ENCODE data around the gene COL4A2. TPM values are rescaled to one million over a fixed set of nuclear protein-coding genes. Genes with fewer than 3 reads are reported as not detected.

Gene COL4A2
- total RNA-seq, 6 donors from 2014 or later = 169 to 458 (median 258) TPM

DNA sequence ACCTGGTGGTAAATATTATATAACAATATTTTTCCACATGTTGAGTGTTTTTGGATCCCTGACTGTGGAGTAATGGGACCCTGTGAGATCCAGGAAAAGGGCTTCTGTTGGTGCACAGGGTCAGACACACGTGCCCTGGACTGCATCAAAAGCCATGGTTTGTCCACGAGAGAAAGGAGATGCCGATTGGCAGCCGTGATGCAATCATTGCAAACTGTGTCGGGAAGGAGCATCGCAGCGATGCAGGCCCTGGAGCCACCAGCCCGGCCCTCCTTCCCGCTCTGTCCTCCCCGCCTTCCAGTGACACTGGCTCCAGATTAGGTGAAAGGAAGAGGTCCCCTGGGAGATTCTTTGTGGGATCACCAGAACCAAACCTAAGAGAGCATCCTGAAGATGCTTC, 9.1 kb downstream of the COL4A2 start:
- Histone ChIP-seq H3K9me3 (no peaks in the 10 kb centered on the region), H3K27me3 (no peaks in the 10 kb centered on the region), H3K4me1 (peaks cover 31 to 55% (median 37%) of the 10 kb centered on the region in 4 donors), H3K27ac (peak overlapping the region in 1 of 4 donors; percentile 40), H3K4me3 (no peak overlapping the region), H3K36me3 (peaks cover 0 to 13% (median 0%) of the 10 kb centered on the region in 4 donors)
- ATAC-seq (ENCODE audit: low FRiP score in 2 of 2) (no peak), DNase-seq (no peak)
- 79 to 84% methylated on average over 10 of the region's 10 CpGs for WGBS, 2 donors
- no peak for TF ChIP-seq POLR2A (IDR thresholded peaks at IDR 0.05)

DNA sequence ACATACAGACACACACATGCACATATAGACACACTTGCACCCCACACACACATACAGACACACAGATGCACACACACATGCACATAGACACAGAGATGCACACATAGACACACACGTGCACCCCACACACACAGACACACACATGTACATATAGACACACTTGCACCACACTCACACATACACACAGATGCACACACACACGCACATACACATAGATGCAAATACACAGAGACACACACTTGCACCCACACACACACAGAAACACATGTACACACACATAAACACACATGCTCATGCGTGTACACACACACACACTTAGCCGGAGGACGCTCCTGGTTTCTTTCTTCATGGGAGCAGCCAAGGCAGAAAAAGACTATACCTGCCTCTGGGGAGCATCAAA, 10.0 kb downstream of the COL4A2 start:
- H3K4me1 ChIP-seq = peaks cover 22 to 48% (median 39%) of the 10 kb centered on the region in 4 donors
- peaks cover 0 to 13% (median 0%) of the 10 kb centered on the region in 4 donors for H3K36me3 ChIP-seq
- ATAC-seq (ENCODE audit: low FRiP score in 2 of 2) (no peak), DNase-seq (no peak)
- no peaks in the 10 kb centered on the region for H3K9me3 ChIP-seq
- no peak overlapping the region for H3K27ac ChIP-seq
- no peak overlapping the region for H3K4me3 ChIP-seq
- 63 to 64% methylated on average over 5 of the region's 5 CpGs for WGBS, 2 donors
- TF ChIP-seq POLR2AphosphoS5 (IDR thresholded peaks at IDR 0.05) = no peak
- TF ChIP-seq EP300 (IDR thresholded peaks at IDR 0.05) = no peak
- TF ChIP-seq, protein P1, sequence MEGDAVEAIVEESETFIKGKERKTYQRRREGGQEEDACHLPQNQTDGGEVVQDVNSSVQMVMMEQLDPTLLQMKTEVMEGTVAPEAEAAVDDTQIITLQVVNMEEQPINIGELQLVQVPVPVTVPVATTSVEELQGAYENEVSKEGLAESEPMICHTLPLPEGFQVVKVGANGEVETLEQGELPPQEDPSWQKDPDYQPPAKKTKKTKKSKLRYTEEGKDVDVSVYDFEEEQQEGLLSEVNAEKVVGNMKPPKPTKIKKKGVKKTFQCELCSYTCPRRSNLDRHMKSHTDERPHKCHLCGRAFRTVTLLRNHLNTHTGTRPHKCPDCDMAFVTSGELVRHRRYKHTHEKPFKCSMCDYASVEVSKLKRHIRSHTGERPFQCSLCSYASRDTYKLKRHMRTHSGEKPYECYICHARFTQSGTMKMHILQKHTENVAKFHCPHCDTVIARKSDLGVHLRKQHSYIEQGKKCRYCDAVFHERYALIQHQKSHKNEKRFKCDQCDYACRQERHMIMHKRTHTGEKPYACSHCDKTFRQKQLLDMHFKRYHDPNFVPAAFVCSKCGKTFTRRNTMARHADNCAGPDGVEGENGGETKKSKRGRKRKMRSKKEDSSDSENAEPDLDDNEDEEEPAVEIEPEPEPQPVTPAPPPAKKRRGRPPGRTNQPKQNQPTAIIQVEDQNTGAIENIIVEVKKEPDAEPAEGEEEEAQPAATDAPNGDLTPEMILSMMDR (IDR thresholded peaks at IDR 0.05) = no peak
- TF ChIP-seq POLR2A (IDR thresholded peaks at IDR 0.05) = no peak
- H3K27me3 ChIP-seq = no peaks in the 10 kb centered on the region

DNA sequence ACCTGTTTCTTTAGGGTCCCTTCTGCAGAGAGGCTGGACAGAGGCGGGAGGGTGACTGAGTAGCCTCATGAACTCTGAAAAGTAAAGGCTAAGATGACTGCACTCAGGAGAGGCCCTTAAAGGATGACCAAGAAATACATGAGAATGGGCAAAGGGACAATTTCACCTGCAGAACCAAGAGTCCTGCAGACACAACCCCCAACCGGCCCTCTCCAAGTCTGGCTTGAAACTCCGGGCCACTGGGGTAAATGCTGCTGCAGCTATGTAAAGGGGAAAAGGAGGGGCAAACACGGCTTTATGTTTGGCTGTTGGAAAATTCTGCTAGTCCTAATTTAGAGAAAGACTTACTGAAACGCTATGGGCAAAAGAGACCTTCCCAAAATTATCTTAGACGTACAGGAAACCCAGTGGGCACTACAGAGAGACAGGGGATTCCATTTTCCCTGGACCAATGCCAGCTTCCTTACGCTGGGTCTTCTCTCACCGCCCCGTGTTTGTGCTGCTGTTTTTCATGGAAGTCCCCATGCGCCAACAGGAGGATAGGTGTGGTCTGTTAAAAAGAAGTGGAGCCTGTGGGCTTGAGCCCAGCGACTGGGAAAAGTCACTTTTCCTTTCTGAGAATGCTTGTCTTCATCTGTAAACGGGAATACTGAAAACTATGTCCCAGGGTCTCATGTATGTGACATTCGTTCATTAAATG, 10.6 kb downstream of the COL4A2 start:
- DNase-seq (no peak), ATAC-seq (ENCODE audit: low FRiP score in 2 of 2) (no peak)
- Histone ChIP-seq H3K27me3 (no peaks in the 10 kb centered on the region), H3K36me3 (peaks cover 0 to 13% (median 0%) of the 10 kb centered on the region in 4 donors), H3K9me3 (no peaks in the 10 kb centered on the region), H3K27ac (peak overlapping the region in 2 of 4 donors; percentile 4 to 5), H3K4me1 (peaks cover 16 to 53% (median 41%) of the 10 kb centered on the region in 4 donors), H3K4me3 (no peak overlapping the region)
- WGBS, 2 donors = 77 to 84% methylated on average over 13 of the region's 13 CpGs
- TF ChIP-seq POLR2AphosphoS5 (IDR thresholded peaks at IDR 0.05) (no peak), POLR2A (IDR thresholded peaks at IDR 0.05) (no peak), EP300 (IDR thresholded peaks at IDR 0.05) (no peak)
- TF ChIP-seq, protein P1 (IDR thresholded peaks at IDR 0.05) = no peak

DNA sequence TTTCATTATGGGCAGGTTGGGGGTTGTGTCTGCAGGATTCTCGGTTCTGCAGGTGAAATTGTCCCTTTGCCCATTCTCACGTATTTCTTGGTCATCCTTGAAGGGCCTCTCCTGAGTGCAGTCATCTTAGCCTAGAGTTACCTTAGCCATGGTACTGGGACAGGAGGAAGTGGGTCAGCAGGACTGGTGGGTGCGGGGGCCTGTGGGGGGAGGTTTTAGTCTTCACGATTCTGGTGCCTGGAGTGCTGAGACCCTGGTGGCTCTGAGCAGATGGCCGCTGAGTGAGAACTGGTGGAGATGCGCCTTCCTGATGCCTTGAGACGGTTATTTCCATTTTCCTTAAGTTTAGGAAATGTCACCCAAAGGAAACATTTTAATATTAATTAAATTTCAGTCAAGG, 11.8 kb downstream of the COL4A2 start:
- H3K27ac ChIP-seq = peak overlapping the region; percentile 40 to 82 (median 78)

DNA sequence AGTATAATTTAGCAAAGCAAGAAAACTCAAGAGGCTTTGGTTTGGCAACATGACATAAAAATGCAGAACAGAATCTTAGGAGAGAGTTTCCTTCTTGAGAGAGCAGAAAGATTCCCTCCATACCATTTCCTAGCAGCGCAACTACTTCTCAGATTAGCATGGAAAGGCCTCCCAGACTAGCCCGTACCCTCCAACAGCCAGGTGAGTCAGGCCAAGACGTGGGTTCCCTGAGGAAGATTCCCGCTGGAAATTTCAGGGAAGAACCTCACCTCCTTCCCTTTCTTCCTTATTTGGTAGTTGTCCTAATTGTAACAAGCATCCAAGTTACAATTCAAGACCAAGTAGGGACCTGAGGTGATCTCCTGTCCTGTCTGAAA, 12.3 kb downstream of the COL4A2 start:
- 56 to 61% methylated on average over 4 of the region's 4 CpGs for WGBS, 2 donors
- Histone ChIP-seq H3K27me3 (no peaks in the 10 kb centered on the region), H3K27ac (peak overlapping the region; percentile 78 to 82 (median 78)), H3K36me3 (peaks cover 0 to 13% (median 0%) of the 10 kb centered on the region in 4 donors), H3K9me3 (no peaks in the 10 kb centered on the region), H3K4me1 (peaks cover 13 to 70% (median 45%) of the 10 kb centered on the region in 4 donors), H3K4me3 (no peak overlapping the region)
- ATAC-seq (ENCODE audit: low FRiP score in 2 of 2) (no peak), DNase-seq (no peak)
- no peak for TF ChIP-seq POLR2AphosphoS5 (IDR thresholded peaks at IDR 0.05)
- TF ChIP-seq, protein P1 (IDR thresholded peaks at IDR 0.05) = no peak
- TF ChIP-seq EP300 (IDR thresholded peaks at IDR 0.05) = no peak
- TF ChIP-seq POLR2A (IDR thresholded peaks at IDR 0.05) = no peak

More for the DNA sequence above, 11.8 kb downstream of the COL4A2 start:
- Histone ChIP-seq H3K9me3 (no peaks in the 10 kb centered on the region), H3K36me3 (peaks cover 0 to 13% (median 0%) of the 10 kb centered on the region in 4 donors), H3K4me1 (peaks cover 13 to 65% (median 44%) of the 10 kb centered on the region in 4 donors), H3K4me3 (no peak overlapping the region), H3K27me3 (no peaks in the 10 kb centered on the region)
- ATAC-seq (ENCODE audit: low FRiP score in 2 of 2) = no peak
- DNase-seq = no peak
- WGBS, 2 donors = 71 to 73% methylated on average over 7 of the region's 7 CpGs
- TF ChIP-seq, protein P1 (IDR thresholded peaks at IDR 0.05) = no peak
- TF ChIP-seq POLR2A (IDR thresholded peaks at IDR 0.05) (no peak), EP300 (IDR thresholded peaks at IDR 0.05) (no peak), POLR2AphosphoS5 (IDR thresholded peaks at IDR 0.05) (no peak)
